ENCODE measurements around the gene PIH1D2. TPM values are rescaled to one million over a fixed set of nuclear protein-coding genes. Genes with fewer than 3 reads are reported as not detected.

PIH1D2 gene
- total and polyA plus RNA-seq, 4 donors = 5.1 to 14.5 (median 10.0) TPM

DNA sequence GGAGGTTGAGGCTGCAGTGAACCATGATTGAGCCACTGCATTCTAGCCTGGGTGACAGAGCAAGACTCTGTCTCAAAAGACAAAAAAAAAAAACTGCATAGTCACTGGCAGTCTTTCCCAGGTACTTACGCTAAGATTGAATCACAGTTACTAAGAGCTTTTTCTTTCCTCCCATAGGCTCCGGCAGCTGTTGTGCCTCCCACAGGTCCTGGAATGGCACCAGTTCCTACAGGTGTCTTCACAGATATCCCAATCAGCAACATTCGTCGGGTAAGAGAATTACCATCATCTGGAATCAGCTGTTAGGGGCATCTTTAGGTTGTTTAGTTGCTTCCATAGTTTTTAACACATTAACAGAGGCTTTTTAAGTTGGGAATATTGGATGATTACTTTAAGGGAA lies 28.9 kb downstream of the PIH1D2 start:
- DNase-seq = no peak
- WGBS, 2 donors = 96 to 98% methylated on average over 4 of the region's 4 CpGs
- Histone ChIP-seq H3K4me1 (ENCODE audit: control insufficient read depth in 5 of 5, insufficient read depth in 5 of 5, low read length in 5 of 5) (peaks cover 0 to 4% (median 0%) of the 10 kb centered on the region in 5 donors), H3K4me3 (no peak overlapping the region), H3K9me3 (ENCODE audit: control insufficient read depth in 4 of 4, insufficient read depth in 3 of 4, low read length in 3 of 4) (no peaks in the 10 kb centered on the region), H3K9ac (ENCODE audit: insufficient read depth in 1 of 2, low read length in 2 of 2) (no peak overlapping the region), H3K36me3 (ENCODE audit: control insufficient read depth in 4 of 4, insufficient read depth in 4 of 4, low read length in 4 of 4) (peaks cover 8 to 29% (median 10%) of the 10 kb centered on the region in 4 donors), H3K27ac (ENCODE audit: low read depth in 1 of 2, low read length in 1 of 2) (no peak overlapping the region), H3K27me3 (ENCODE audit: control insufficient read depth in 3 of 3, insufficient read depth in 3 of 3, low read length in 2 of 3) (no peaks in the 10 kb centered on the region)
- no peak for ATAC-seq (ENCODE audit: insufficient read depth, low FRiP score)
- TF ChIP-seq, protein P1, sequence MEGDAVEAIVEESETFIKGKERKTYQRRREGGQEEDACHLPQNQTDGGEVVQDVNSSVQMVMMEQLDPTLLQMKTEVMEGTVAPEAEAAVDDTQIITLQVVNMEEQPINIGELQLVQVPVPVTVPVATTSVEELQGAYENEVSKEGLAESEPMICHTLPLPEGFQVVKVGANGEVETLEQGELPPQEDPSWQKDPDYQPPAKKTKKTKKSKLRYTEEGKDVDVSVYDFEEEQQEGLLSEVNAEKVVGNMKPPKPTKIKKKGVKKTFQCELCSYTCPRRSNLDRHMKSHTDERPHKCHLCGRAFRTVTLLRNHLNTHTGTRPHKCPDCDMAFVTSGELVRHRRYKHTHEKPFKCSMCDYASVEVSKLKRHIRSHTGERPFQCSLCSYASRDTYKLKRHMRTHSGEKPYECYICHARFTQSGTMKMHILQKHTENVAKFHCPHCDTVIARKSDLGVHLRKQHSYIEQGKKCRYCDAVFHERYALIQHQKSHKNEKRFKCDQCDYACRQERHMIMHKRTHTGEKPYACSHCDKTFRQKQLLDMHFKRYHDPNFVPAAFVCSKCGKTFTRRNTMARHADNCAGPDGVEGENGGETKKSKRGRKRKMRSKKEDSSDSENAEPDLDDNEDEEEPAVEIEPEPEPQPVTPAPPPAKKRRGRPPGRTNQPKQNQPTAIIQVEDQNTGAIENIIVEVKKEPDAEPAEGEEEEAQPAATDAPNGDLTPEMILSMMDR (IDR thresholded peaks at IDR 0.05; ENCODE audit: control extremely low read depth, extremely low read depth) = no peak

DNA sequence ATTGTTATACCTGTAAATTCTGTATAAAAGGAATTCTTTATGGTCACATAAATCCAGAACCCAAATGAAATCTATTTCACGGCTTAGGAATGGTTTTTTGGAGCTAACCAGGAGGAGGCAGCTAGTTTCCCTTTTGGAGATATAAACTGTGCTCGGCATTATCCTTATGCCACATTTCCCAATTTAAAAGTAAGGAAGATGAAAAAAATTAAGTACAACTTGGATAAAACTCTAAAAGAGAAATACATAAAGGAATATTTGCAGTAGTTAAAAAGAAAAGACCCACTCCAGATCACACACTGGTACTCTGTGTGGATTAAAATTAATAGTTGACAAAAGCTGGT lies 30.9 kb downstream of the PIH1D2 start:
- DNase-seq (no peak), ATAC-seq (ENCODE audit: insufficient read depth, low FRiP score) (no peak)
- H3K4me1 ChIP-seq (ENCODE audit: control insufficient read depth in 5 of 5, insufficient read depth in 5 of 5, low read length in 5 of 5) = peaks cover 0 to 2% (median 0%) of the 10 kb centered on the region in 5 donors
- H3K4me3 ChIP-seq = no peak overlapping the region
- WGBS, 2 donors = 95 to 98% methylated on average over 2 of the region's 2 CpGs
- peaks cover 11 to 25% (median 13%) of the 10 kb centered on the region in 4 donors for H3K36me3 ChIP-seq (ENCODE audit: control insufficient read depth in 4 of 4, insufficient read depth in 4 of 4, low read length in 4 of 4)
- H3K27ac ChIP-seq (ENCODE audit: low read depth in 1 of 2, low read length in 1 of 2) = no peak overlapping the region
- no peaks in the 10 kb centered on the region for H3K27me3 ChIP-seq (ENCODE audit: control insufficient read depth in 3 of 3, insufficient read depth in 3 of 3, low read length in 2 of 3)
- H3K9me3 ChIP-seq (ENCODE audit: control insufficient read depth in 4 of 4, insufficient read depth in 3 of 4, low read length in 3 of 4) = no peaks in the 10 kb centered on the region
- H3K9ac ChIP-seq (ENCODE audit: insufficient read depth in 1 of 2, low read length in 2 of 2) = no peak overlapping the region
- TF ChIP-seq, protein P1 (IDR thresholded peaks at IDR 0.05; ENCODE audit: control extremely low read depth, extremely low read depth) = no peak

DNA sequence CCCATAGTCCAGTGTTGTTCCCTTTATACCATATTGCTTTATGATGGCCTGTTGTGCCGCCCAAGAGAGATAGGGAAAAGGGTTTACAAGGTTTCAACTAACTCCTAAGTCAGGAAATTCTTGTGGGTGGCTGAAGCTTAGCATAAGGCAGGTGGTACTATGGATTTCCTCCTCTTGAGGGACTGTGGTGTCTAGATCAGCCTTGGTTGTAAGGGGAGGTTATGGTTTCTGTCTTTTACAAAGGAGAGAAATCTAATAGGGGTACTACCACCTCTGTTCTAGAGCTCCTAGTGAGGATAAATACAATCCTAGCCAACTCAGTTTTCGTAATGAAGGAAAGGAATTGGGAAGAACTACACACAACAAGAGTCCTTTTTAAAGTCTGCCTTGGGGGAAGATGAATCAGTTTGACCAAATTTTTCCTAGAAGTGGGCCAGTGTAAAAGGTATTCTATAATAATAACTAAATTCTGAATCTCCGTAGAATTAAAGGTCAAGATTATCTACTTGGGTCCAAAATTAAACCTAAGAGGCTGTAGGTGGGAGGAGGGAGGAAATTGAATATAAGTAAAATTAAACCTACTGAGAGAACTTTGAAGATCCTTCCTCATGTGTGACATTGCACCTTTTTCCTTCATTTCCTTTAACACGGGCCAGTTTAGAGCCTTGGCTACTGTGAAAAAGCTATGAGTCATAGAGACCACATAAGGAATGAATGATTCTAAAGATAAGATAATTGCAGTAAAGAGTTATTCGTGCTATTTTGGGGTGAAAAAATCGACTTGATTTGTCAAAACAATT lies 31.5 kb downstream of the PIH1D2 start:
- ATAC-seq (ENCODE audit: insufficient read depth, low FRiP score) = no peak
- peak overlapping the region in 1 of 2 donors; percentile 33 for H3K27ac ChIP-seq (ENCODE audit: low read depth in 1 of 2, low read length in 1 of 2)

More for the DNA sequence above, 31.5 kb downstream of the PIH1D2 start:
- TF ChIP-seq, protein P1 (IDR thresholded peaks at IDR 0.05; ENCODE audit: control extremely low read depth, extremely low read depth) = no peak
- Histone ChIP-seq H3K9ac (ENCODE audit: insufficient read depth in 1 of 2, low read length in 2 of 2) (no peak overlapping the region), H3K27me3 (ENCODE audit: control insufficient read depth in 3 of 3, insufficient read depth in 3 of 3, low read length in 2 of 3) (no peaks in the 10 kb centered on the region), H3K36me3 (ENCODE audit: control insufficient read depth in 4 of 4, insufficient read depth in 4 of 4, low read length in 4 of 4) (peaks cover 11 to 27% (median 14%) of the 10 kb centered on the region in 4 donors), H3K4me3 (no peak overlapping the region), H3K4me1 (ENCODE audit: control insufficient read depth in 5 of 5, insufficient read depth in 5 of 5, low read length in 5 of 5) (peaks cover 0 to 2% (median 0%) of the 10 kb centered on the region in 5 donors), H3K9me3 (ENCODE audit: control insufficient read depth in 4 of 4, insufficient read depth in 3 of 4, low read length in 3 of 4) (no peaks in the 10 kb centered on the region)
- 57 to 67% methylated on average over 6 of the region's 6 CpGs for WGBS, 2 donors
- DNase-seq = no peak

All from lung (tissue), 12 donors.